Neural cell (in vitro differentiated cells): Measurements from ENCODE around the gene VASN. TPM values are rescaled to one million over a fixed set of nuclear protein-coding genes. Genes with fewer than 3 reads are reported as not detected.

Experiments used
- H2AFZ ChIP-seq: fragments of 200-600, 300-800 bp; sonication (generic), shearing (Covaris generic); 2 replicates; pipeline ENCODE4 v1.6.0; 2014; ENCODE audit warnings: low read depth, mild to moderate bottlenecking, antibody characterized with exemption, low read length, moderate library complexity
- H3F3A ChIP-seq: fragments of 200-600 bp; shearing (Covaris generic); 2 replicates; pipeline ENCODE4 v1.6.1; 2016; ENCODE audit warnings: mild to moderate bottlenecking, moderate library complexity, mixed read lengths, antibody characterized with exemption, low read length; ENCODE audit not compliant: insufficient read depth, poor library complexity, severe bottlenecking
- H3K27ac ChIP-seq: fragments of 200-600, 300-800 bp; sonication (generic), shearing (Covaris generic); 2 replicates; pipeline ENCODE4 v1.5.1; 2014; ENCODE audit warnings: mild to moderate bottlenecking, low read length, moderate library complexity
- H3K27me3 ChIP-seq: fragments of 300-800, 200-600 bp; sonication (generic), shearing (Covaris generic); 2 replicates; pipeline ENCODE4 v1.6.0; 2014; ENCODE audit warnings: mild to moderate bottlenecking, low read depth, low read length, moderate library complexity; ENCODE audit not compliant: insufficient read depth
- H3K36me3 ChIP-seq: fragments of 300-800, 200-600 bp; sonication (generic), shearing (Covaris generic); 2 replicates; pipeline ENCODE4 v1.5.1; 2014; ENCODE audit warnings: mild to moderate bottlenecking, antibody characterized with exemption, low read length, moderate library complexity; ENCODE audit not compliant: insufficient read depth
- H3K4me2 ChIP-seq: fragments of 300-800, 200-600 bp; sonication (generic), shearing (Covaris generic); 2 replicates; pipeline ENCODE4 v1.6.0; 2014; ENCODE audit warnings: mild to moderate bottlenecking, low read length
- H3K4me3 ChIP-seq: fragments of 300-800, 200-600 bp; sonication (generic), shearing (Covaris generic); 2 replicates; pipeline ENCODE4 v1.5.1; 2014; ENCODE audit warnings: mild to moderate bottlenecking, low read length, moderate library complexity
- H3K79me2 ChIP-seq: fragments of 200-600 bp; shearing (Covaris generic); replicated peaks from 2 replicates; pipeline ENCODE4 v1.6.0; 2014; ENCODE audit warnings: mild to moderate bottlenecking, low read length, moderate library complexity; ENCODE audit not compliant: insufficient read depth
- H3K9ac ChIP-seq: fragments of 300-800, 200-600 bp; sonication (generic), shearing (Covaris generic); 2 replicates; pipeline ENCODE4 v1.6.1; 2016; ENCODE audit warnings: mild to moderate bottlenecking, low read length, mixed read lengths
- H3K9me2 ChIP-seq: fragments of 200-600 bp; shearing (Covaris generic); 2 replicates; pipeline ENCODE4 v1.6.1; 2016; ENCODE audit warnings: mild to moderate bottlenecking, low read length, mixed read lengths; ENCODE audit not compliant: insufficient read depth
- H3K9me3 ChIP-seq: fragments of 200-600, 300-800 bp; sonication (generic), shearing (Covaris generic); 2 replicates; pipeline ENCODE4 v1.6.1; 2016; ENCODE audit warnings: mild to moderate bottlenecking, mixed run types, low read length, moderate library complexity, mixed read lengths
- H4K20me1 ChIP-seq: fragments of 200-600 bp; shearing (Covaris generic); 2 replicates; pipeline ENCODE4 v1.6.1; 2016; ENCODE audit warnings: mild to moderate bottlenecking, mixed run types; ENCODE audit not compliant: insufficient read depth
- EP300 ChIP-seq: fragments of 450-650 bp; conservative IDR thresholded peaks from 2 replicates; pipeline ENCODE4 v1.6.1; 2014; ENCODE audit warnings: antibody characterized with exemption, mild to moderate bottlenecking, moderate library complexity; ENCODE audit not compliant: poor library complexity, severe bottlenecking
- EZH2 ChIP-seq: fragments of 200-600, 300-800 bp; shearing (Covaris generic), sonication (generic); IDR thresholded peaks from 2 replicates; pipeline ENCODE4 v1.6.1; 2014; ENCODE audit warnings: antibody characterized with exemption, low read length, borderline replicate concordance, mild to moderate bottlenecking; ENCODE audit not compliant: insufficient read depth, poor library complexity, severe bottlenecking
- MXI1 ChIP-seq: fragments of 450-650 bp; conservative IDR thresholded peaks from 2 replicates; pipeline ENCODE4 v1.6.1; 2014; ENCODE audit warnings: antibody characterized with exemption, mild to moderate bottlenecking; ENCODE audit not compliant: poor library complexity, severe bottlenecking
- POLR2AphosphoS5 ChIP-seq: IDR thresholded peaks from 2 replicates; pipeline ENCODE4 v1.6.1; 2012
- RAD21 ChIP-seq: fragments of 450-650 bp; conservative IDR thresholded peaks from 2 replicates; pipeline ENCODE4 v1.6.1; 2014; ENCODE audit warnings: antibody characterized with exemption, mild to moderate bottlenecking, moderate library complexity
- SMC3 ChIP-seq: fragments of 450-650 bp; conservative IDR thresholded peaks from 2 replicates; pipeline ENCODE4 v1.6.1; 2014; ENCODE audit warnings: antibody characterized with exemption, mild to moderate bottlenecking, moderate library complexity; ENCODE audit not compliant: poor library complexity
- TAF1 ChIP-seq: IDR thresholded peaks from 2 replicates; pipeline ENCODE4 v1.6.1; 2012; ENCODE audit warnings: low read depth
- polyA plus RNA-seq: library from polyadenylated mRNA; depleted of rRNA; stranded (reverse); fragments of >200 nt; gene quantifications from 2 replicates; pipeline ENCODE4 v1.2.3, GENCODE V29; 2014
- TF ChIP-seq, protein P1 (sequence below): fragments of 450-650 bp; IDR thresholded peaks from 2 replicates; pipeline ENCODE4 v1.5.1; 2014; ENCODE audit warnings: antibody characterized with exemption, mild to moderate bottlenecking, moderate library complexity; ENCODE audit not compliant: poor library complexity, severe bottlenecking
- TF ChIP-seq, protein P2 (sequence below): IDR thresholded peaks from 2 replicates; pipeline ENCODE4 v1.6.1; 2012; ENCODE audit warnings: borderline replicate concordance

Gene VASN
- polyA plus RNA-seq, 1 donor from 2014 or later: 0.57 TPM

DNA sequence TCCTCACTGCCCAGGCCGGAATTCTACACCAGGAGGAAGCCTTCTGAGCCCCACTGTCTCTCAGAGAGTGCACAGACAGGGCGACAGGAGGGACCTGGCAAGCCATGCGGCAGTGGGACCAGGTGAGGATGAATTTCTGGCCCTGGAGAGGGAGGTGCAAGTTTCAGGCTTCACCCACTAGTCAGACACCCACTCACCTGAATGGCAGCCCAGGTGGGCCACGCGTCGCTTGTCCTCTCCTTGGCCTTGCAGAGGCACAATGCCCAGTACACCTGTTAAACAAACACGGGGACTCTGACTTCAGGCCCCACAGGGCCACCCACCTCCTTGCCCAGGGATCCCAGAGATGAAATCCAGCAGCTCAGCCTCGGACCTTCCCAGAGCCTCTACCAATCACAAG, 40.5 kb downstream of the VASN start:
- Histone ChIP-seq H3K27me3 (no peaks in the 10 kb centered on the region), H3K27ac (no peak overlapping the region), H3F3A (no peaks in the 10 kb centered on the region), H3K9ac (no peak overlapping the region), H3K36me3 (no peaks in the 10 kb centered on the region), H4K20me1 (no peaks in the 10 kb centered on the region), H3K79me2 (peaks cover 11% of the 10 kb centered on the region), H2AFZ (no peak overlapping the region), H3K9me3 (no peaks in the 10 kb centered on the region), H3K4me3 (no peak overlapping the region), H3K4me2 (no peak overlapping the region), H3K9me2 (no peaks in the 10 kb centered on the region)
- TF ChIP-seq TAF1 (no peak), SMC3 (no peak), EP300 (no peak), RAD21 (no peak), EZH2 (no peak), POLR2AphosphoS5 (no peak), MXI1 (no peak)
- TF ChIP-seq, protein P1, sequence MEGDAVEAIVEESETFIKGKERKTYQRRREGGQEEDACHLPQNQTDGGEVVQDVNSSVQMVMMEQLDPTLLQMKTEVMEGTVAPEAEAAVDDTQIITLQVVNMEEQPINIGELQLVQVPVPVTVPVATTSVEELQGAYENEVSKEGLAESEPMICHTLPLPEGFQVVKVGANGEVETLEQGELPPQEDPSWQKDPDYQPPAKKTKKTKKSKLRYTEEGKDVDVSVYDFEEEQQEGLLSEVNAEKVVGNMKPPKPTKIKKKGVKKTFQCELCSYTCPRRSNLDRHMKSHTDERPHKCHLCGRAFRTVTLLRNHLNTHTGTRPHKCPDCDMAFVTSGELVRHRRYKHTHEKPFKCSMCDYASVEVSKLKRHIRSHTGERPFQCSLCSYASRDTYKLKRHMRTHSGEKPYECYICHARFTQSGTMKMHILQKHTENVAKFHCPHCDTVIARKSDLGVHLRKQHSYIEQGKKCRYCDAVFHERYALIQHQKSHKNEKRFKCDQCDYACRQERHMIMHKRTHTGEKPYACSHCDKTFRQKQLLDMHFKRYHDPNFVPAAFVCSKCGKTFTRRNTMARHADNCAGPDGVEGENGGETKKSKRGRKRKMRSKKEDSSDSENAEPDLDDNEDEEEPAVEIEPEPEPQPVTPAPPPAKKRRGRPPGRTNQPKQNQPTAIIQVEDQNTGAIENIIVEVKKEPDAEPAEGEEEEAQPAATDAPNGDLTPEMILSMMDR: no peak
- TF ChIP-seq, protein P2, sequence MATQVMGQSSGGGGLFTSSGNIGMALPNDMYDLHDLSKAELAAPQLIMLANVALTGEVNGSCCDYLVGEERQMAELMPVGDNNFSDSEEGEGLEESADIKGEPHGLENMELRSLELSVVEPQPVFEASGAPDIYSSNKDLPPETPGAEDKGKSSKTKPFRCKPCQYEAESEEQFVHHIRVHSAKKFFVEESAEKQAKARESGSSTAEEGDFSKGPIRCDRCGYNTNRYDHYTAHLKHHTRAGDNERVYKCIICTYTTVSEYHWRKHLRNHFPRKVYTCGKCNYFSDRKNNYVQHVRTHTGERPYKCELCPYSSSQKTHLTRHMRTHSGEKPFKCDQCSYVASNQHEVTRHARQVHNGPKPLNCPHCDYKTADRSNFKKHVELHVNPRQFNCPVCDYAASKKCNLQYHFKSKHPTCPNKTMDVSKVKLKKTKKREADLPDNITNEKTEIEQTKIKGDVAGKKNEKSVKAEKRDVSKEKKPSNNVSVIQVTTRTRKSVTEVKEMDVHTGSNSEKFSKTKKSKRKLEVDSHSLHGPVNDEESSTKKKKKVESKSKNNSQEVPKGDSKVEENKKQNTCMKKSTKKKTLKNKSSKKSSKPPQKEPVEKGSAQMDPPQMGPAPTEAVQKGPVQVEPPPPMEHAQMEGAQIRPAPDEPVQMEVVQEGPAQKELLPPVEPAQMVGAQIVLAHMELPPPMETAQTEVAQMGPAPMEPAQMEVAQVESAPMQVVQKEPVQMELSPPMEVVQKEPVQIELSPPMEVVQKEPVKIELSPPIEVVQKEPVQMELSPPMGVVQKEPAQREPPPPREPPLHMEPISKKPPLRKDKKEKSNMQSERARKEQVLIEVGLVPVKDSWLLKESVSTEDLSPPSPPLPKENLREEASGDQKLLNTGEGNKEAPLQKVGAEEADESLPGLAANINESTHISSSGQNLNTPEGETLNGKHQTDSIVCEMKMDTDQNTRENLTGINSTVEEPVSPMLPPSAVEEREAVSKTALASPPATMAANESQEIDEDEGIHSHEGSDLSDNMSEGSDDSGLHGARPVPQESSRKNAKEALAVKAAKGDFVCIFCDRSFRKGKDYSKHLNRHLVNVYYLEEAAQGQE: no peak

DNA sequence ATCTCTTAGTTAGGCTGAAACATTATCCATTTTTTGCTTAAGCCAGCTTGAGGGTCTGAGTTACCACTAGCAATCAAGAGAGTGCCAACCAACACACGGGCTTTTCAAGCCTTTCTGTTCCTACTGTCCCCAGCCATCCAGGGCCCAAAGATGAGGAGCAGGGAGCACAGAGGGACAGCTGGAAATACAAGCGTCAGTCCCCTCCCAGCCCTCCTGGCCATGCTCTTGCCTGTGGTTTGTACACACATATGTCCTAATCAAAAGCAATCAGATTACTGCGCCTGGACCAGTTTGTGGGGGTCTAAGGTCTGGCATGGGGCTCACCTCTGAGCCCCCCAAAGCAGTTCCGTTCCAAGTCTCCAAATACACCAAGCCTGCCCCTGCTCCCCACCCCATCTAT, 41.2 kb downstream of the VASN start:
- Histone ChIP-seq H3K9ac (no peak overlapping the region), H3K4me3 (no peak overlapping the region), H3K4me2 (no peak overlapping the region), H4K20me1 (no peaks in the 10 kb centered on the region), H2AFZ (no peak overlapping the region), H3K27me3 (no peaks in the 10 kb centered on the region), H3K79me2 (peaks cover 11% of the 10 kb centered on the region), H3K27ac (no peak overlapping the region), H3K9me2 (no peaks in the 10 kb centered on the region), H3F3A (no peaks in the 10 kb centered on the region), H3K36me3 (no peaks in the 10 kb centered on the region), H3K9me3 (no peaks in the 10 kb centered on the region)
- no peak for TF ChIP-seq POLR2AphosphoS5
- TF ChIP-seq SMC3: no peak
- no peak for TF ChIP-seq EZH2
- no peak for TF ChIP-seq EP300
- TF ChIP-seq RAD21: no peak
- TF ChIP-seq TAF1: no peak
